HK-2 (cell line): Measurements from ENCODE around the gene GMPPA.

Experiments used
- DNase-seq: peaks from one replicate; pipeline ENCODE4 v3.0.0-alpha.2; 2018; ENCODE audit not compliant: unreplicated experiment

GMPPA gene

GRCh38 chr2:219467736-219468075 lies 31.0 kb upstream of the GMPPA start:
- DNase-seq: no peak

DNA sequence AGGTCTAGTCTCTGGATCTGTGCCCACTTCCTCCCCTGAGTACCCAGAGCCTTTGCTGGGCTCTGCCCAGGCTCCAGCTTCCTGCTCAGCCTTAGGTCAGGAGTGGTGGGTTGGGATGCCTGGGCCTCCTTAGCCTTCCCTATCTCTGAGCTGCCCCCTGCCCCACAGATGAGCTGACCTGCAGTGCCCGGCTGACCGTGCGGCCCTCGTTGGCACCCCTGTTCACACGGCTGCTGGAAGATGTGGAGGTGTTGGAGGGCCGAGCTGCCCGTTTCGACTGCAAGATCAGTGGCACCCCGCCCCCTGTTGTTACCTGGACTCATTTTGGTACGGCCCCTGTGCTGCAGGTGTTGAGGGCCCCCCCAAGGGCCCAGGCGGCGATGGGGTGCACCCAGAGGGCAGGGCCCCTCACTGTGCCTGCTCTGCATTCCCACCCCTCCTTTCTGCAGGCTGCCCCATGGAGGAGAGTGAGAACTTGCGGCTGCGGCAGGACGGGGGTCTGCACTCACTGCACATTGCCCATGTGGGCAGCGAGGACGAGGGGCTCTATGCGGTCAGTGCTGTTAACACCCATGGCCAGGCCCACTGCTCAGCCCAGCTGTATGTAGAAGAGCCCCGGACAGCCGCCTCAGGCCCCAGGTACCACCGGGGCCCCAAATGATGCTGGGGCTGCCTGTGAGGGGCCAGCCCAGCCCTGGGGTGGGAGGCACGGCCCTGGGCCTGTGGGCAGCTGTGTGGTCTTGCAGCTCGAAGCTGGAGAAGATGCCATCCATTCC lies 30.1 kb upstream of the GMPPA start:
- no peak for DNase-seq

GRCh38 chr2:219469186-219469724 lies 29.4 kb upstream of the GMPPA start:
- peak; percentile 81 for DNase-seq

GRCh38 chr2:219470429-219470828 lies 28.3 kb upstream of the GMPPA start:
- DNase-seq: no peak

DNA sequence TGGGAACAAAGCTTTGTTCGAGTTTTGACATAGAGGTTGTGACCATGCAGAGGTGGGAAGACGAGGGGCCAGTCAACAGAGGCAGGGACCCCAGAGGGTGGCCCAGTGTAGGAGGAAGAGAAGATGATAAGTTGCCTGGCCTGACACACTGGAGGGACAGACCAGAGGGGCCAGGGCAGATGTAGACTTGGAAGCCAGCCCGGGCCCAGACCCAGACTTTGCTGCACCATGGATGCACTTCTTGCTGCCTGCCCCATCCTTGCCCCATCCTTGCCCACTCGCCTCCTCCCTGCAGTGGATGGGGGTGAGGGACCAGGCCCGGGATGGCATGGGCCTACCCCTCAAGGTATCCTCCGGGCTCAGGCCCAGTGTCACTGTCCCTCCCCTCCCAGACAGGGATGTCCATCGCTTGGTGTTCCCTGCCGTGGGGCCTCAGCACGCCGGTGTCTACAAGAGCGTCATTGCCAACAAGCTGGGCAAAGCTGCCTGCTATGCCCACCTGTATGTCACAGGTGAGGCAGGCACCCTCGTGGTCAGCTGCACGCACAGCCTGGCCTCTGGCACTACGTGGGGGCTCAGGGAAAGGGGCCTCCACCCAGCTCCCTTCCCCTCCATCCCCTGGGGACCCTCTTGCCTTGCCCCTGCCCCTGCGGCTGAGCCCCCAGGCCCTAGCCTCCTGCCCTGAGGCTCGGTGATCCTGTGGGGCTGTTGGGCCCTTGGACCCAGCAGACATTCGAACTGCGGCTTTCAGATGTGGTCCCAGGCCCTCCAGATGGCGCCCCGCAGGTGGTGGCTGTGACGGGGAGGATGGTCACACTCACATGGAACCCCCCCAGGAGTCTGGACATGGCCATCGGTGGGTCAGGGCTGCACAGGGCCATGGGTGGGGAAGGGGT lies 27.0 kb upstream of the GMPPA start:
- DNase-seq: no peak

DNA sequence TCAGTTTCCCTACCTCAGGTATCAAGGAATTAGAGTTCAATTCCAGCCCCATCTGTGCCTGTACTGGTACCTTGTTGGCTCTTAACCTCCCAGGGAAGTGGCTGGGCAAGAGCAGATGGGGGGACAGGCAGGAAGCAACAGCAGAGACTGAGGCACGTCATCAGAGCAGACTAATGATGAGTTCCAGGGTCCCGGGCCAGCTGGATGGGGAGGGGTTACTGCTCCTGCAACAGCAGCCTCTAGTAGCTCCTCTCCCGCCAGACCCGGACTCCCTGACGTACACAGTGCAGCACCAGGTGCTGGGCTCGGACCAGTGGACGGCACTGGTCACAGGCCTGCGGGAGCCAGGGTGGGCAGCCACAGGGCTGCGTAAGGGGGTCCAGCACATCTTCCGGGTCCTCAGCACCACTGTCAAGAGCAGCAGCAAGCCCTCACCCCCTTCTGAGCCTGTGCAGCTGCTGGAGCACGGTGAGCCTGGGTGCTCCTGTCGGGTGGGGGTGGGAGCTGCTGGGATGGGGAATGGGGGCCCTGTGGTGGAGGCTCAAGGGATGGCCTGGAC lies 26.0 kb upstream of the GMPPA start:
- DNase-seq: no peak

DNA sequence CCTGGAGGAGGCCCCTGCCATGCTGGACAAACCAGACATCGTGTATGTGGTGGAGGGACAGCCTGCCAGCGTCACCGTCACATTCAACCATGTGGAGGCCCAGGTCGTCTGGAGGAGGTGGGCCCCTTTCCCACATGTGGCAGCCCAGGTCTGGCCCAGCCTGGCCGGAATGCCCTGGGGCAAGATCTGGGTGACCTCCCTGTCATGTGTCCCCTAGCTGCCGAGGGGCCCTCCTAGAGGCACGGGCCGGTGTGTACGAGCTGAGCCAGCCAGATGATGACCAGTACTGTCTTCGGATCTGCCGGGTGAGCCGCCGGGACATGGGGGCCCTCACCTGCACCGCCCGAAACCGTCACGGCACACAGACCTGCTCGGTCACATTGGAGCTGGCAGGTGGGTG lies 25.2 kb upstream of the GMPPA start:
- DNase-seq: no peak

- DNase-seq: no peak
These were observed 24.2 kb upstream of the GMPPA start for GRCh38 chr2:219474285-219475060.

DNA sequence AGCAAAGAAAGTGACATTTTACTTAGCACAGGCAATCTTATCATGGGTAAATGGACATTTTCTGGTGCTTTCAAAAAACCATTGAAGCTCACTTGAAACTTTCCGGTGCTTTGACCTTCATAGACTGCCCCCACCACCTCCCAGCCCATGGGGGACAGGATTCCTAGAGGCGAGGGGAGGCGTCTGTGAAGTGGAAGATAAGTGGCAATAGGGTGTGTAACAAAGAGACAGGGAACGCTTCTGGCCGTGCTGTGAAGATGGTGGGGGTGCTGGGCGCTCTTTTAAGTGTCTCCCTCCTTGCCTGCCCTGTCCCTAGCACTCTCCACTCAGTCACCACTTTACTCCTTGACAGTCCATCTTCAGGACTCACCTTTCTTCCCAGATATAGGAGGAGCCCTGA lies 23.4 kb upstream of the GMPPA start:
- DNase-seq: no peak

DNA sequence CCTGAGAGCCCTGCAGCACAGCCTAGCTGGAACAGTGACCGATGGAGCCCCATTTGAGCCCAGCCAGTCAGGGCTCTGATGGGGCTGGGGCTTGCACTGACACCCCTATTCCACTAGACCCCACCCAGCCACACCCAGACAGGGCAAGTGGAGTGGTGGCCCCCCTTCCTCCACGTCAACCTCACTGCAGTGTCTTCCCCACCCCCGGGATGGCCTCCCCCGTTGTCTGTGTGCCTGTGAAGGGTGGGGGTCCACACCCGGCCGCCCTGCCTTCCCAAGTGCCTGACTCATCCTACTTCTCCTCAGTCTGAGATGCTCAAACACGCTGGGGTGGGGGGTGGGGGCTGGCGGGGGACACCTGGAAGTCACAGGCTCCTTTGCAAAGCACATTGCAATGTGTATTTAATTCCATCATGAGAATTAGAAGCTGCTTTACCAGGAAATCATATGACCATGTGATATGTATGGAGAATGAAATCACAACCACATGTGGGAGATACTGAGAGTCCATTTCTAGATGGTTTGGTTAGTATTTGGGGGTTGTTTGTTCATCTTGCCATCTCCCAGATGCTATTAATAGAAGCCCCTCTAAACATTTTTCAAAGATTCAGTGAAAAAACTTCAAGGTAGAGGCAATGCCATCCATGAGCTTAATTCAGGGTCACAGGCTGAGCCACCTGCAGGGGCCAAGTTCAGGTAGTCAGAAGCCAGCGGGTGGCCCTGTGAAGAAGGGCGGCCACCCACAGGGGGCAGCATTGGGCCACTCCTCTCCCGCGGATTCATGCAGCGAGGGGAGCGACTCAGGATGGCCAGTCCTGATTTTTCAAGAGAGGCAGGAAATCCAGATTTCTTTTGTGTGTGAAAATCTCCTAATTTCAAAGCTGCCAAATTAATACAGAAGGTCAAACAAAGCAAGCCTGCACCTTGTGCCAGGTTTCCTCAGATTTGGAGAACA lies 22.7 kb upstream of the GMPPA start:
- peak; percentile 47 for DNase-seq

GRCh38 chr2:219476652-219477151 lies 22.0 kb upstream of the GMPPA start:
- no peak for DNase-seq

- DNase-seq: no peak
These were observed 21.5 kb upstream of the GMPPA start for GRCh38 chr2:219477179-219477578.

GRCh38 chr2:219477815-219478214 lies 20.9 kb upstream of the GMPPA start:
- DNase-seq: no peak

GRCh38 chr2:219478916-219479315 lies 19.8 kb upstream of the GMPPA start:
- DNase-seq: no peak

GRCh38 chr2:219480004-219480403 lies 18.7 kb upstream of the GMPPA start:
- DNase-seq: no peak

DNA sequence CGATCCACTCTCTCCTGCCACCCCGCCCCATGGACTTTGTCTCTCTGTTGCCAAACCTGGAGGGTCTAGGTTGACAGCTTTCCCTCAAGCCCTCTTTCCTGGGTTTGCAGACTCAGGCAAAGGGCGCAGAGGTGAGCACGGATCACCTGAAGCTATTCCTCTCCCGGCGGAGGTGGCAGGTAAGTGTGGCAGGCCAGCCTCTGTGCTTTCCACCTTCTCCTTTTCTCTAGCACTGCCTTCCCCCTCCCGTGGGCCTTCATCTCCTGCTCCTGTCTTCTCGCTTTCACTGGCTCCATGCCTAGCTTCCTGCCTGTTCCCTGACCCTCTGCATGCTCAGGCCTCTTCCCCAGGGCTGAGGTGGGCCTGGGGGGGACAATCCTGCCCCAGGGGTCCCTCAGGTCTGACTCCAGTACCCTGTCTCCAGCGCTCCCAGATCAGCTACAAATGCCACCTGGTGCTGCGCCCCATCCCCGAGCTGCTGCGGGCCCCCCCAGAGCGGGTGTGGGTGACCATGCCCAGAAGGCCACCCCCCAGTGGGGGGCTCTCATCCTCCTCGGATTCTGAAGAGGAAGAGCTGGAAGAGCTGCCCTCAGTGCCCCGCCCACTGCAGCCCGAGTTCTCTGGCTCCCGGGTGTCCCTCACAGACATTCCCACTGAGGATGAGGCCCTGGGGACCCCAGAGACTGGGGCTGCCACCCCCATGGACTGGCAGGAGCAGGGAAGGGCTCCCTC lies 15.9 kb upstream of the GMPPA start:
- no peak for DNase-seq

DNA sequence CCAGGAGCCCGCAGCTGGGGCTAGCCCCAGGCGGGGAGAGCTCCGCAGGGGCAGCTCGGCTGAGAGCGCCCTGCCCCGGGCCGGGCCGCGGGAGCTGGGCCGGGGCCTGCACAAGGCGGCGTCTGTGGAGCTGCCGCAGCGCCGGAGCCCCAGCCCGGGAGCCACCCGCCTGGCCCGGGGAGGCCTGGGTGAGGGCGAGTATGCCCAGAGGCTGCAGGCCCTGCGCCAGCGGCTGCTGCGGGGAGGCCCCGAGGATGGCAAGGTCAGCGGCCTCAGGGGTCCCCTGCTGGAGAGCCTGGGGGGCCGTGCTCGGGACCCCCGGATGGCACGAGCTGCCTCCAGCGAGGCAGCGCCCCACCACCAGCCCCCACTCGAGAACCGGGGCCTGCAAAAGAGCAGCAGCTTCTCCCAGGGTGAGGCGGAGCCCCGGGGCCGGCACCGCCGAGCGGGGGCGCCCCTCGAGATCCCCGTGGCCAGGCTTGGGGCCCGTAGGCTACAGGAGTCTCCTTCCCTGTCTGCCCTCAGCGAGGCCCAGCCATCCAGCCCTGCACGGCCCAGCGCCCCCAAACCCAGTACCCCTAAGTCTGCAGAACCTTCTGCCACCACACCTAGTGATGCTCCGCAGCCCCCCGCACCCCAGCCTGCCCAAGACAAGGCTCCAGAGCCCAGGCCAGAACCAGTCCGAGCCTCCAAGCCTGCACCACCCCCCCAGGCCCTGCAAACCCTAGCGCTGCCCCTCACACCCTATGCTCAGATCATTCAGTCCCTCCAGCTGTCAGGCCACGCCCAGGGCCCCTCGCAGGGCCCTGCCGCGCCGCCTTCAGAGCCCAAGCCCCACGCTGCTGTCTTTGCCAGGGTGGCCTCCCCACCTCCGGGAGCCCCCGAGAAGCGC lies 15.0 kb upstream of the GMPPA start:
- no peak for DNase-seq

GRCh38 chr2:219484343-219485200 lies 14.1 kb upstream of the GMPPA start:
- no peak for DNase-seq
